GM12875 (cell line): ENCODE data around the gene ERMAP.

Source experiments
- H3K4me3 ChIP-seq: one replicate; pipeline ENCODE4 v1.5.1; 2011; ENCODE audit warnings: low read depth, low read length, control low read depth
- CTCF ChIP-seq: IDR thresholded peaks from 2 replicates; pipeline ENCODE4 v1.5.1; 2011; ENCODE audit warnings: low read depth, mild to moderate bottlenecking, control low read depth, inconsistent platforms, low read length, moderate library complexity, borderline replicate concordance; ENCODE audit not compliant: insufficient read depth

The ERMAP gene

DNA sequence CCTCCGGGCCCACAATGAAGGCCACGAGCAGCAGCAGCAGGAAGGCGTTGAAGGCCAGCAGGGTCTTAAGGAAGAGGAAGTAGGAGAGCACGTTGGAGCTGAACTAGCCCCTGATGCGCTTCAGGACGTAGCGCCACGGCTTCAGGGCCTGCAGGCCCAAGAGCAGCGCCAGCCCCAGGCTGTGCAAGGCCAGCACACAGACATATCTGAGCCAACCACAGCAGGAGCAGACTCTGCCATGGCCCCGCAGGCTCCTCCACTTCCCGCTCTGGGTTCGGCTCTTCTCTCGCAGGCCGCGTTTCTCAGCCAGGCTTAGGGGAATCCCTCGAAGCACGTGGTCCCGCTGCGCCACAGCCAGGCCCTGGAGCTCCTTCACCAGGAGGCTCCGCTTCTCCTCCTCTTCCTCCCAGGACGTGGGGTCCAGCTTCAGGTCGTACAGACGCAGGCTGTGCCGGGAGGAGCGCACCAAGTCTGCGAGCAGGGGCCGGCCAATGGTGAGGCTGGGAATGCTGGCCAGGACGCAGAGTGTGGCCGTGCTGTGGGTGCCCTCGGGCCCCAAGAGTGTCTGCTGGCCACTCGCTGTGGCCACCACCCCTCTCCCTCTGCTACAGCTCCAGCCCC is 71.2 kb downstream of the ERMAP start:
- H3K4me3 ChIP-seq = no peak overlapping the region
- TF ChIP-seq CTCF = no peak

GRCh38 chr1:42889264-42889663 is 72.3 kb downstream of the ERMAP start:
- no peak overlapping the region for H3K4me3 ChIP-seq
- TF ChIP-seq CTCF = no peak

DNA sequence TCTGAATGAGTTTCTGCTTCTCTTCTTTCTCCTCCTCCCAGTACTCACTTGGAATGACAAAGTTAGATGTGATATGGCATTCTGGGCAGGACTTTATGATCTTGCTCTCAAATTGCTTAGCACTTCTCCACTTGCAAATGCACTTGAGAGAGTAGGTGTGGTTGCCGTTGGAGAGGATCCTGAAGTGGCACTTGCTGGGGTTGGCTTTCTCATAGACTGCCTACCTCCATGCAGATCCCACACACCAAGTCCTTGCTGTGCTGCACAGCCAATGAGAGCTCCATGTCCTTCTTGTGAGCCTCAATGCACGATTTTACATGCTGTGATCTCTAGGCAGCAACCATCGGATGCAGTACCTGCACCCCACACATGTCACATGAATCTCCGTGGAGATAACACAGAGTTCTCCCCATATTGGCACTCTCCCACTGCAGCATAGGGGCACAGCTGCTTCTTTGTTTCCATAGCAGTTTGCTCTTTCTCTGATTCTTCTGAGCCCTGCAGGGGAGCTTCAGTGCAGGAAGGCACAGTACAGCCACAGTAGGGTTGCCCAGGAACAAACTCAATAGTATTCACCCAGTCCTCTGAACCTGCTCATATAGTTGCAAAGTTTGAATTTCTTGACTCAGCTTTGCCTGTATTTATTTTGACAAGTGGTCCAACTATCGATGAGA is 74.7 kb downstream of the ERMAP start:
- no peak for TF ChIP-seq CTCF
- no peak overlapping the region for H3K4me3 ChIP-seq
